ENCODE data around the gene MB. TPM values are rescaled to one million over a fixed set of nuclear protein-coding genes. Genes with fewer than 3 reads are reported as not detected.
A peak's percentile ranks its signal among the peaks of the same experiment; 100 is the strongest.

Gene MB
- total RNA-seq, 4 donors from 2014 or later, result not detected

DNA sequence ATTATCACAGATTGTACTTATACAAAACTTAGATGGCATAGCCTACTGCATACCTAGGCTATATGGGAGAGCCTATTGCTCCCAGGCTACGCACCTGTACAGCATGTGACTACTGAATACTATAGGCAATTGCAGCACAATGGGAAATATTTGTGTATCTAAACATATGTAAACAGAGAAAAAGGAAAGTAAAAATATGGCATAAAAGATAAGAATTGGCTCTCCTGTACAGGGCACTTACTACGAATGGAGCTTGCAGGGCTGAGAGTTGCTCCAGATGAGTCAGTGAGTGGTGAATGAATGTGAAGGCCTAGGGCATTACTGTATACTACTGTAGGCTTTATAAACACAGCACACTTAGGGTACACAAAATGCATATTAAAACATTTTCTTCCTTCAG lies 44.3 kb upstream of the MB start:
- no peaks in the 10 kb centered on the region for H3K27me3 ChIP-seq

DNA sequence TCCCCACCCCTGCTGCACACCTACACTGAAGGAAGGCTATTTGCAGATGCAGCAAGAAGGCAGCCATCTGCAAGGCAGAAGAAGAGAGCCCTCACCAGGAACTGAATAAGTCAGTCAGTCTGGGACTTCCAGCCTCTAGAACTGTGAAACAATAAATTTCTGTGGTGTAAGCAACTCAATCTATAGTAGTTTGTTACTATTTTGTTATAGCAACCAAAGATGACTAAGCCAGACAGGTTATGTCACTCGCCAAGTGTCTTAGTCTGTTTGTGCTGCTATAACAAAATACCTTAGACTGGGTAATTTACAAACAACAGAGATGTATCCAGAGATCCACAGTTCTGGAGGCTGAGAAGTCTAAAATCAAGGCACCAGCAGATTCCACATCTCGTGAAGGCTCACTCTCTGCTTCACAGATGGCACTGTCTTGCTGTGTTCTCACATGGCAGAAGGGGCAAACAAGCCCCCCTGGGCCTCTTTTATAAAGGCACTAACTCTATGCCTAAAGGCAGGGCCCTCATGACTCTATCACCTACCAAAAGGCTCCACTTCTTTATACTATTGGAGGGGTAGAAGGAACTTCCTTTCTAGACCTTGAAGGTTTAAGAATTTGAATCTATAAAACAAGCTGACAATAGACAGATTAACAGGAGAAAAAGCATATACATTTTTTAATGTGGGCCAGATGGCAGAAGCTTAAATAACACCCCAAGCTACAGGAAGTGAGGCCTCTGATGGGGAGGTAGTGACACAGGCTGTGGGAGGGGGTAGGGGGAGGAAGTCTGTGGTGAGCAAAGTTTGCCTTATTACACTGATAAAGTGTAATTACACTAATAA lies 43.4 kb upstream of the MB start:
- Histone ChIP-seq H3K27ac (peak overlapping the region in 1 of 4 donors; percentile 75), H3K27me3 (no peaks in the 10 kb centered on the region), H3K36me3 (peaks cover 0 to 56% (median 9%) of the 10 kb centered on the region in 3 donors)

More for the DNA sequence above, 44.3 kb upstream of the MB start:
- H3K27ac ChIP-seq, result peak overlapping the region in 1 of 4 donors; percentile 75
- DNase-seq (ENCODE audit: low spot score in 2 of 2), result no peak
- 88% methylated on average over 2 of the region's 2 CpGs for WGBS, 2 donors
- H3K9me3 ChIP-seq, result peaks cover 0 to 14% (median 0%) of the 10 kb centered on the region in 4 donors
- TF ChIP-seq POLR2A (IDR thresholded peaks at IDR 0.05) (no peak), EP300 (IDR thresholded peaks at IDR 0.05) (no peak)
- TF ChIP-seq, protein P1, sequence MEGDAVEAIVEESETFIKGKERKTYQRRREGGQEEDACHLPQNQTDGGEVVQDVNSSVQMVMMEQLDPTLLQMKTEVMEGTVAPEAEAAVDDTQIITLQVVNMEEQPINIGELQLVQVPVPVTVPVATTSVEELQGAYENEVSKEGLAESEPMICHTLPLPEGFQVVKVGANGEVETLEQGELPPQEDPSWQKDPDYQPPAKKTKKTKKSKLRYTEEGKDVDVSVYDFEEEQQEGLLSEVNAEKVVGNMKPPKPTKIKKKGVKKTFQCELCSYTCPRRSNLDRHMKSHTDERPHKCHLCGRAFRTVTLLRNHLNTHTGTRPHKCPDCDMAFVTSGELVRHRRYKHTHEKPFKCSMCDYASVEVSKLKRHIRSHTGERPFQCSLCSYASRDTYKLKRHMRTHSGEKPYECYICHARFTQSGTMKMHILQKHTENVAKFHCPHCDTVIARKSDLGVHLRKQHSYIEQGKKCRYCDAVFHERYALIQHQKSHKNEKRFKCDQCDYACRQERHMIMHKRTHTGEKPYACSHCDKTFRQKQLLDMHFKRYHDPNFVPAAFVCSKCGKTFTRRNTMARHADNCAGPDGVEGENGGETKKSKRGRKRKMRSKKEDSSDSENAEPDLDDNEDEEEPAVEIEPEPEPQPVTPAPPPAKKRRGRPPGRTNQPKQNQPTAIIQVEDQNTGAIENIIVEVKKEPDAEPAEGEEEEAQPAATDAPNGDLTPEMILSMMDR (IDR thresholded peaks at IDR 0.05), result no peak
- H3K36me3 ChIP-seq, result peaks cover 0 to 51% (median 9%) of the 10 kb centered on the region in 3 donors
- peaks cover 0 to 30% (median 18%) of the 10 kb centered on the region in 4 donors for H3K4me1 ChIP-seq
- no peak overlapping the region for H3K4me3 ChIP-seq

DNA sequence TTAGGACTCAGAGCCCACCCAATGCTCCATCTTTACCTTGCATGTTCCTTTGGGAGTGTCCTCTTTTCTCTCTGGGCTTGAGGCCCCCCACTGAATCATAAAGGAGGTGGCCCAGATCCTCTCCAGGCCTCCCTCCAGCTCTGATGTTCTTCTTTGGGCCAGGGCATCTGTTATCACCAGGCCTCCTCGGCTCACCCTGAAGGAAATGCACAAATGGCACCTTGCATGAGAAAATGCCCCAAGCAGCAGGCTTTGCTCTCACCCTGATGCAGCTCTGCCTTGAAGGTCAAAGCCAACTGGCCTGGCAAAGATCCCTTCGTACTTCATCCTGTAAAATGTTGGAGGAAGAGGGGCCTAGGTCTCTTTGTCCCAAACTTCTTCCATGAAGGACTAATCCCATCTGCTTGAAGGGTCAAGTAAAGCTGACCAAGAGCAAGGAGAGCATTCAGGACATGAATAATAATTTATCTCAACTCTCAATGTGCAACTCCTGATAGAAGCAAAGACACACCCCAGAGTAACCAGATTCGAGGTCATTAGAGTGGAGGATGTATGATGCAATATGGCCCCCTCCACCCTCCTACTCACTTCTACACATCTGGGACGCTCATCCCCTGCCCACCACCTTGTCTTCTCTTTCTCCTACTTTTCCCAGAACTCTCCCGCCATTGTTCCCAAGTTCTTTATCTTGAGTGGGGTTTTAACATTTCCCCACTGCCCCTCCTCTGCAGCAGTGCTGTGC lies 40.6 kb upstream of the MB start:
- no peaks in the 10 kb centered on the region for H3K9me3 ChIP-seq
- 63 to 68% methylated on average over 5 of the region's 5 CpGs for WGBS, 2 donors

More for the DNA sequence above, 43.4 kb upstream of the MB start:
- DNase-seq (ENCODE audit: low spot score in 2 of 2), result no peak
- Histone ChIP-seq H3K9me3 (peaks cover 0 to 5% (median 0%) of the 10 kb centered on the region in 4 donors), H3K4me1 (peaks cover 0 to 30% (median 18%) of the 10 kb centered on the region in 4 donors), H3K4me3 (no peak overlapping the region)
- 77 to 87% methylated on average over 2 of the region's 2 CpGs for WGBS, 2 donors
- no peak for TF ChIP-seq POLR2A (IDR thresholded peaks at IDR 0.05)
- TF ChIP-seq, protein P1 (IDR thresholded peaks at IDR 0.05), result no peak
- no peak for TF ChIP-seq EP300 (IDR thresholded peaks at IDR 0.05)

DNA sequence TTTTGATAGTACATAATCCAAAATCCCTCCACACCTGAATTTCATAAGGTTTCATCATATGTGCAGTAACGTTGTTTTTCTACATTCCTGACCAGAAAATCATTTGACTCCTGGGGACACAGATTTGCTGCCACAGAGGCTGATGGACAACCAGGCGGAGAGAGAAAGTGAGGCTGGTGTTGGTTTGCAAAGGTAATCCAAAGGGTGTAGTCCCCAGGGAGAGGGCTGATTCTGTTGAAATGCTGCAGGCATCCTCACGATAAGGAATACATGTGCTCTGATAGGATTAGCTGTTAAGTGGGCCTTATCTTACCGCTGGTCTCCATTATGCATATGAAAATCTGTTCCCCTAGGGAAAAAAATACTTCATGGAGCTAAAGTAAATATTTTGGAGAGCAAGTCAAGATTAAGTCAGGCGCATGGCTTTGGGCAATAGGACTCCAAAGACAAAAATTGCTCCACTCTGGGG lies 39.2 kb upstream of the MB start:
- peaks cover 0 to 56% (median 9%) of the 10 kb centered on the region in 3 donors for H3K36me3 ChIP-seq
- no peak overlapping the region for H3K4me3 ChIP-seq
- peaks cover 0 to 4% (median under 1%) of the 10 kb centered on the region in 4 donors for H3K4me1 ChIP-seq
- WGBS, 2 donors, result 81 to 89% methylated on average over 5 of the region's 5 CpGs
- peaks cover 0 to 1% (median 0%) of the 10 kb centered on the region in 4 donors for H3K9me3 ChIP-seq
- no peak for TF ChIP-seq EP300 (IDR thresholded peaks at IDR 0.05)
- no peak for TF ChIP-seq POLR2A (IDR thresholded peaks at IDR 0.05)
- TF ChIP-seq, protein P1 (IDR thresholded peaks at IDR 0.05), result no peak
- H3K27me3 ChIP-seq, result no peaks in the 10 kb centered on the region
- no peak for DNase-seq (ENCODE audit: low spot score in 2 of 2)
- no peak overlapping the region for H3K27ac ChIP-seq

More for the DNA sequence above, 40.6 kb upstream of the MB start:
- TF ChIP-seq EP300 (IDR thresholded peaks at IDR 0.05) (no peak), POLR2A (IDR thresholded peaks at IDR 0.05) (no peak)
- TF ChIP-seq, protein P1 (IDR thresholded peaks at IDR 0.05), result no peak
- H3K4me1 ChIP-seq, result peaks cover 0 to 15% (median 7%) of the 10 kb centered on the region in 4 donors
- H3K27ac ChIP-seq, result no peak overlapping the region
- no peak overlapping the region for H3K4me3 ChIP-seq
- peaks cover 0 to 56% (median 9%) of the 10 kb centered on the region in 3 donors for H3K36me3 ChIP-seq
- H3K27me3 ChIP-seq, result no peaks in the 10 kb centered on the region
- DNase-seq (ENCODE audit: low spot score in 2 of 2), result no peak
